Calu3 (cell line): Measurements from ENCODE around the gene TTR. TPM values are rescaled to one million over a fixed set of nuclear protein-coding genes. Genes with fewer than 3 reads are reported as not detected.

Source experiments
- BruUV-seq: library from RNA; stranded (reverse); fragments of 400-500 nt; replicated peaks from 2 replicates; lab custom pipeline; 2021; lab: Mats Ljungman, UMichigan
- CTCF ChIA-PET: fragments of 300-600 bp; sonication (Branson Sonifier 250); formaldehyde crosslinking; loops from one replicate; lab custom pipeline; 2022; ENCODE audit warnings: antibody characterized with exemption; lab: Charles Lee
- DNase-seq: peaks from one replicate; pipeline ENCODE4 v3.0.0; 2022
- H3K27ac Mint-ChIP-seq: one replicate; pipeline ENCODE4 v1.8.0; 2022; ENCODE audit warnings: mixed read lengths; ENCODE audit not compliant: unreplicated experiment
- H3K27me3 Mint-ChIP-seq: one replicate; pipeline ENCODE4 v1.8.0; 2022; ENCODE audit warnings: mixed read lengths; ENCODE audit not compliant: unreplicated experiment
- H3K36me3 Mint-ChIP-seq: one replicate; pipeline ENCODE4 v1.8.0; 2022; ENCODE audit warnings: mild to moderate bottlenecking, moderate library complexity, mixed read lengths; ENCODE audit not compliant: insufficient read depth, unreplicated experiment
- H3K4me1 Mint-ChIP-seq: one replicate; pipeline ENCODE4 v1.8.0; 2022; ENCODE audit warnings: mild to moderate bottlenecking, low read depth, mixed read lengths; ENCODE audit not compliant: unreplicated experiment
- H3K4me3 Mint-ChIP-seq: one replicate; pipeline ENCODE4 v1.8.0; 2022; ENCODE audit warnings: mild to moderate bottlenecking, low read depth, moderate library complexity, mixed read lengths; ENCODE audit not compliant: unreplicated experiment
- H3K9me3 Mint-ChIP-seq: one replicate; pipeline ENCODE4 v1.8.0; 2022; ENCODE audit warnings: low read depth, mixed read lengths; ENCODE audit not compliant: unreplicated experiment
- CTCF ChIP-seq: fragments of 200-600 bp; IDR thresholded peaks from one replicate; pipeline ENCODE4 v1.8.0; 2022; ENCODE audit warnings: antibody characterized with exemption; ENCODE audit not compliant: unreplicated experiment
- intact Hi-C: fragments of 100-400 bp; cut with micrococcal nuclease; formaldehyde crosslinking; loops from one replicate; pipeline ENCODE4 v1.10.0; 2022; ENCODE audit not compliant: unreplicated experiment
- total RNA-seq: library from RNA; stranded (reverse); gene quantifications from 2 replicates; pipeline ENCODE4 v1.2.3, GENCODE V29; 2022

Gene TTR
- total RNA-seq, 1 experiment from 2014 or later: 0.87 TPM

DNA sequence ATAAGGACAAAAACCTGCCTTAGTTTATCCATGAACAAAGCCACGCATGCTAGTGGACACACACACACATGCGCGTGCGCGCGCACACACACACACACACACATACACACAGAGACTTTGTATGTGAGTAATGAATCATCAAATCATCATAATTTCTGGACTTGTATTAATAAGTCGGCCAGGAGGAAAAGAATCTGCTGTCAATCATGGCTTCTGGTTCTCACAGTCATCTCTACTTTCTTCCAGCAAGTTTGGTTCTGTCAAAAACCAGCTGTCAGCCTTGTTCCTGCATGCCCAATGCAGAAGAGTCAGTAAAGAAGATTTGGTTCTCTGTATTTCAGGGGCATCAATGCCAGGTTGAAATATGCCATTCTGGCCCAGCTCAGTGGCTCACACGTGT lies 1.1 kb upstream of the TTR start:
- no peak overlapping the region for H3K27ac Mint-ChIP-seq
- no TSS peak for BruUV-seq
- TF ChIP-seq CTCF: no peak
- H3K36me3 Mint-ChIP-seq: no peaks in the 10 kb centered on the region
- no peaks in the 10 kb centered on the region for H3K9me3 Mint-ChIP-seq
- H3K27me3 Mint-ChIP-seq: no peaks in the 10 kb centered on the region
- H3K4me1 Mint-ChIP-seq: peaks cover 13% of the 10 kb centered on the region
- no peak overlapping the region for H3K4me3 Mint-ChIP-seq
- no peak for DNase-seq
- CTCF ChIA-PET: interaction anchor here (0.8 kb wide), 1 partner anchor 37 kb away, joined by 4 read pairs; no protein-coding TSS in a partner anchor
- intact Hi-C loops: no loop called here

GRCh38 chr18:31591113-31591512 lies 564 bp upstream of the TTR start:
- Mint-ChIP-seq H3K4me1 (peaks cover 17% of the 10 kb centered on the region), H3K36me3 (no peaks in the 10 kb centered on the region), H3K4me3 (no peak overlapping the region), H3K27me3 (no peaks in the 10 kb centered on the region), H3K27ac (no peak overlapping the region), H3K9me3 (no peaks in the 10 kb centered on the region)
- CTCF ChIA-PET: no interaction called here
- no peak for TF ChIP-seq CTCF
- intact Hi-C loops: no loop called here
- no TSS peak for BruUV-seq
- no peak for DNase-seq

DNA sequence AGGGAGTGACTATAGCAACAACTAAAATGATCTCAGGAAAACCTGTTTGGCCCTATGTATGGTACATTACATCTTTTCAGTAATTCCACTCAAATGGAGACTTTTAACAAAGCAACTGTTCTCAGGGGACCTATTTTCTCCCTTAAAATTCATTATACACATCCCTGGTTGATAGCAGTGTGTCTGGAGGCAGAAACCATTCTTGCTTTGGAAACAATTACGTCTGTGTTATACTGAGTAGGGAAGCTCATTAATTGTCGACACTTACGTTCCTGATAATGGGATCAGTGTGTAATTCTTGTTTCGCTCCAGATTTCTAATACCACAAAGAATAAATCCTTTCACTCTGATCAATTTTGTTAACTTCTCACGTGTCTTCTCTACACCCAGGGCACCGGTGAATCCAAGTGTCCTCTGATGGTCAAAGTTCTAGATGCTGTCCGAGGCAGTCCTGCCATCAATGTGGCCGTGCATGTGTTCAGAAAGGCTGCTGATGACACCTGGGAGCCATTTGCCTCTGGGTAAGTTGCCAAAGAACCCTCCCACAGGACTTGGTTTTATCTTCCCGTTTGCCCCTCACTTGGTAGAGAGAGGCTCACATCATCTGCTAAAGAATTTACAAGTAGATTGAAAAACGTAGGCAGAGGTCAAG lies 955 bp downstream of the TTR start:
- Mint-ChIP-seq H3K4me3 (no peak overlapping the region), H3K36me3 (no peaks in the 10 kb centered on the region), H3K4me1 (peaks cover 24% of the 10 kb centered on the region), H3K9me3 (no peaks in the 10 kb centered on the region), H3K27me3 (no peaks in the 10 kb centered on the region), H3K27ac (no peak overlapping the region)
- TF ChIP-seq CTCF: no peak
- intact Hi-C loops: no loop called here
- CTCF ChIA-PET: no interaction called here
- no peak for DNase-seq
- BruUV-seq: no TSS peak

GRCh38 chr18:31595121-31595771 lies 3.6 kb downstream of the TTR start:
- H3K36me3 Mint-ChIP-seq: no peaks in the 10 kb centered on the region
- intact Hi-C loops: no loop called here
- H3K27ac Mint-ChIP-seq: no peak overlapping the region
- CTCF ChIA-PET: interaction anchor here (0.6 kb wide), 1 partner anchor 41 kb away, joined by 3 read pairs; no protein-coding TSS in a partner anchor
- H3K9me3 Mint-ChIP-seq: no peaks in the 10 kb centered on the region
- peaks cover 24% of the 10 kb centered on the region for H3K4me1 Mint-ChIP-seq
- DNase-seq: no peak
- no peak overlapping the region for H3K4me3 Mint-ChIP-seq
- BruUV-seq: no TSS peak
- no peak for TF ChIP-seq CTCF
- no peaks in the 10 kb centered on the region for H3K27me3 Mint-ChIP-seq
